GM21367 (cell line): ENCODE results near the gene GORASP1.

Experiments
- ATAC-seq: cut with Tn5 transposase; IDR thresholded peaks from one replicate; pipeline ENCODE4 v1.9.1; 2021; ENCODE audit not compliant: unreplicated experiment

The GORASP1 gene

GRCh38 chr3:39103791-39104552 is 3.5 kb downstream of the GORASP1 start:
- no peak for ATAC-seq

- ATAC-seq, result no peak
Measured at GRCh38 chr3:39103324-39103693, 4.1 kb downstream of the GORASP1 start.

GRCh38 chr3:39102504-39103323 is 4.7 kb downstream of the GORASP1 start:
- no peak for ATAC-seq

- peak; percentile 59 for ATAC-seq
Measured at GRCh38 chr3:39101022-39101689, 6.3 kb downstream of the GORASP1 start.

- ATAC-seq, result no peak
Measured at GRCh38 chr3:39100500-39100886, 6.9 kb downstream of the GORASP1 start.

GRCh38 chr3:39099738-39100499 is 7.5 kb downstream of the GORASP1 start:
- ATAC-seq, result no peak

- ATAC-seq, result no peak
Measured at GRCh38 chr3:39099242-39099641, 8.2 kb downstream of the GORASP1 start.

- no peak for ATAC-seq
Measured at GRCh38 chr3:39098473-39099000, 8.9 kb downstream of the GORASP1 start.

GRCh38 chr3:39097716-39098472 is 9.5 kb downstream of the GORASP1 start:
- no peak for ATAC-seq

GRCh38 chr3:39096775-39097174 is 10.7 kb downstream of the GORASP1 start:
- ATAC-seq, result no peak

GRCh38 chr3:39095778-39096177 is 11.6 kb downstream of the GORASP1 start:
- no peak for ATAC-seq

- no peak for ATAC-seq
Measured at GRCh38 chr3:39094851-39095677, 12.4 kb downstream of the GORASP1 start.

GRCh38 chr3:39090922-39091321 is 16.5 kb downstream of the GORASP1 start:
- ATAC-seq, result no peak

GRCh38 chr3:39088889-39089288 is 18.5 kb downstream of the GORASP1 start:
- no peak for ATAC-seq

- no peak for ATAC-seq
Measured at GRCh38 chr3:39088456-39088855, 19.0 kb downstream of the GORASP1 start.

GRCh38 chr3:39086144-39086543 is 21.3 kb downstream of the GORASP1 start:
- ATAC-seq, result peak; percentile 73

GRCh38 chr3:39082666-39083313 is 24.6 kb downstream of the GORASP1 start:
- ATAC-seq, result no peak

GRCh38 chr3:39080026-39080425 is 27.4 kb downstream of the GORASP1 start:
- ATAC-seq, result no peak

- no peak for ATAC-seq
Measured at GRCh38 chr3:39079530-39079929, 27.9 kb downstream of the GORASP1 start.
